HG02678 (cell line): ENCODE measurements around the gene RAPGEF3.

Experiments used
- ATAC-seq: cut with Tn5 transposase; IDR thresholded peaks from one replicate; pipeline ENCODE4 v1.9.1; 2021; ENCODE audit warnings: mild to moderate bottlenecking, moderate library complexity; ENCODE audit not compliant: unreplicated experiment

RAPGEF3 gene

GRCh38 chr12:47790676-47791350 is 32.1 kb upstream of the RAPGEF3 start:
- no peak for ATAC-seq

GRCh38 chr12:47789712-47790489 is 31.2 kb upstream of the RAPGEF3 start:
- ATAC-seq = no peak

GRCh38 chr12:47789141-47789540 is 30.5 kb upstream of the RAPGEF3 start:
- ATAC-seq = no peak

GRCh38 chr12:47787596-47788319 is 29.1 kb upstream of the RAPGEF3 start:
- no peak for ATAC-seq

- ATAC-seq = no peak
Observed at GRCh38 chr12:47786662-47787280, 28.1 kb upstream of the RAPGEF3 start.

- ATAC-seq = no peak
Observed at GRCh38 chr12:47785887-47786661, 27.4 kb upstream of the RAPGEF3 start.

- no peak for ATAC-seq
Observed at GRCh38 chr12:47785036-47785886, 26.6 kb upstream of the RAPGEF3 start.

GRCh38 chr12:47783821-47784819 is 25.4 kb upstream of the RAPGEF3 start:
- ATAC-seq = no peak

- no peak for ATAC-seq
Observed at GRCh38 chr12:47783024-47783755, 24.5 kb upstream of the RAPGEF3 start.

GRCh38 chr12:47782372-47782770 is 23.7 kb upstream of the RAPGEF3 start:
- ATAC-seq = no peak

- no peak for ATAC-seq
Observed at GRCh38 chr12:47781479-47782371, 23.0 kb upstream of the RAPGEF3 start.

- ATAC-seq = no peak
Observed at GRCh38 chr12:47779943-47780504, 21.3 kb upstream of the RAPGEF3 start.

- peak; percentile 81 for ATAC-seq
Observed at GRCh38 chr12:47779301-47779942, 20.7 kb upstream of the RAPGEF3 start.

GRCh38 chr12:47778881-47779280 is 20.2 kb upstream of the RAPGEF3 start:
- ATAC-seq = no peak

- ATAC-seq = no peak
Observed at GRCh38 chr12:47777741-47778558, 19.3 kb upstream of the RAPGEF3 start.
